HG02798 (cell line): ENCODE data around the gene TMPRSS6.

Source experiments
- ATAC-seq: cut with Tn5 transposase; IDR thresholded peaks from one replicate; pipeline ENCODE4 v1.9.1; 2021; ENCODE audit warnings: mild to moderate bottlenecking; ENCODE audit not compliant: unreplicated experiment, poor library complexity

TMPRSS6 gene

DNA sequence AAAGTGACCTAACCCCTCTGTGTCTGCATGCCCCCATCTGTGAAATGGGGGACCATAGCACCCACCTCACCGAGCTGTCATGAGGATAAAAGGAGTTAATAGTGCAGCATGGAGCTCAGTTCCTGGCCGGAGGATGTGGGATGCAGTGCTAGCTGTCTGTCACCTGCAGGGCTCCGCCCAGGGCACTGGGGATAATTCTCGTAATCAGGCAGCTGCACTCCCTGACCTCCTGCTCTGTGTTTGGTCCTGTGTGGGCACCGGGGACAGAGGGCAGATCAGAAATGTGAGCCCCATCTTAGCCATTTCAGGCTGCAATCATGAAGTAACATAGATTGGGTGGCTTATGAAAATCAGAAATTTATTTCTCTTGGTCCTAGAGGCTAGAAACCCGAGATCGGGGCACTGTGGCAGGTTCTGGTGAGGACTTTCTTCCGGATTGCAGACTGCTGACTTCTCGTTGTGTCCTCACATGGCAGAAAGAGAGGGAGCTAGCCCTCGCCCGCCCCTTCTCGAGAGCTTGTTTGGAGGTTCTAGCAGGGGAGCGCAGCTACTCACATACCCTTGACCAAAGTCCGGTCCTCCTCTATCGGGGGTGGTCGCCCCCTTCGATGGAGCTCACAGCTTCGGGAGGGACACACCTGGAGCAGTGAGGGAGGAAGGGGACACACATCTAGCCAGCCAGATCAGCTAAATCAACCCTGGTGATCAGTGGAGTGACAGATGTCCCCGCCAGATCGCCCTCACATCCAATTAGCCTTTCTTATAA is 54.7 kb downstream of the TMPRSS6 start:
- no peak for ATAC-seq

DNA sequence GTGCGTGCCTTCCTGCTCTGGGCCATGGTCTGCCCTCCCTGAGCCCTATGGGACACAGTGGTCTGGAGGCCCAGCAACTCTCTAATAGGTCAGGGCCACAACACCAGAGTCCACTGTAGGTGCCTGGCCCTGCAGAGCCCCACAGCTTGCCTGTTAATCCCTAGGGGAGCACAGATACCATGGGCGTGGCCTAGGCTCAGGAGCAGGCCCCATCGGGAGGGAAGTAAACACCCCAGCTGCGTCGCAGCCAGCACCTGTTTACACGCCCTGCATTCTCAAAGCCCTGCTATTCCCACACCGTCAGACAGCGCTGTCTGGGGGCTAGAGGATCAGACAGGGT is 55.5 kb downstream of the TMPRSS6 start:
- no peak for ATAC-seq

DNA sequence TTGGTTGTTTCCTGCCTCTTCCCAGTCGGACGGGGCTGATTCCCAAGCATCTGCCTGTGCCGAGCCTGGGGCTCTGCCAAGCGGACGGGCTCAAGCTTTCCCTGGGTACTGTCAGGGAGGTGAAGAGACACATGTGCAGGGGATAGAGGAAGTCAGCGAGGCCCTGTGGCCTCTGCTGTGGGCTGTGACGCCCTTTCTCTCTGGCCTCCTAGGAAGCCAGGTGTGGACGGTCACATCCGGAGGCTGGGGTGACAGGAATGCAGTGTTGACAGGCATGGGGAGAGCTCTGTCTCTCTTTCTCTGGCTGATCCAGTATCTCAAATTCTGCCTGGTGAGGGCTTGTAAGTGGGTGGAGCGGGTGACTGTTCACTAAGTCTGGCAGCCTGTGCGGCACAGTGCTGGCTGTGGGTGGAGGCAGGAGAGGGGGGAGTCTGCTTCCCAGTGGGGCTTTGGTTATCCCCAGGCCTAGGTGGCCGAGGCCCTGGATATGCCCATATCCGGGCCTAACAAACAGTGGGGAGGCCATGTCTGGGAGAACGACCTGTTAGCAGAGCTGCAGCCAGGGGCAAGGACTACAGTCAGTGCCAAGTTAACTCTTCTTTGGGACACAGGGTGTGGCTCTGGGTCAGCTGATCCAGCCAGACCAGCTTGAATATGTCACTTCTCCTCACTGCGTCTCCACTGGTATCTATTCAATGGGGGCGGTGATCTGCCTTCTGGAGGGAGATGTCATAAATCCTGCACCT is 56.0 kb downstream of the TMPRSS6 start:
- ATAC-seq: no peak

DNA sequence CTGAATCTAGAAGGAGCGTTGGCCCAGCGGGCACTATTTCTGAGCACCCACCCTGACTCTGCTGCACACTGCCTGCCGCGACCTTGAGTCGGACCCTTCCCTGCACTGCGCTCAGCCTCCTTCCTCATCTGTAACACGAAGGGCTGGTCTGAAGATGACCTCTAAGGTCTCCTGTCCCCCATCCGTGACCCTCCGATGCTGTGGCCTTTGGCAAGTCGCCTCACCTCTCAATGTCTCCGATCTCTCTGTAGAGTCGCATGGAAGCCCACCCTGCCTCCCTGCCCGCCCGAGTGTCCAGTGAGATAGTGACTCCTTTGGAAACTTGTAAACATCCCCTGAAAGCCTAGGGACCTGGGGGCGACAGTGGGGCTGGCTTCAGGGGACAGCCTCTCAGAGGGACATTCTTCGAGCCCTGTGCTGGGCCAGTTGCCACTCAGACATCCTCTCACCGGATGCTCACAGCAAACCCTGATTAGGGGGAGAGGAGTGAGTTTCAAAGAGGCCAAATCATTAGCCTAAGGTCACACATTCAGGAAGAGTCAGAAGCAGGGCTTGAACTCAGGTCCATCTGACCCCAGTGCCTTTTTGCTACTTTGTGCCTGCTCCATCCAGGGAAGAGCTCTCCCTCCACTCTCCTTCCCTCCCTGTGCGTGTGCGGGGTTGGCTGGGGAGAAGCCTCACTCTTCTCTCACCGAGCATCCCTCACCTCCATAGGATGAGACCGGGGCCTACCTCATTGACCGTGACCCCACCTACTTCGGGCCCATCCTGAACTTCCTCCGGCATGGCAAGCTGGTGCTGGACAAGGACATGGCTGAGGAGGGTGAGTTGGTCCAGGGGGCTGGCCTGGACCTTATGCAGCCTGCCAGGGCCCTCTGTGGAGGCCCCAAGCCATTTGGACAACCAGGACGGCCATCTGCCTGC is 56.9 kb downstream of the TMPRSS6 start:
- ATAC-seq: no peak

DNA sequence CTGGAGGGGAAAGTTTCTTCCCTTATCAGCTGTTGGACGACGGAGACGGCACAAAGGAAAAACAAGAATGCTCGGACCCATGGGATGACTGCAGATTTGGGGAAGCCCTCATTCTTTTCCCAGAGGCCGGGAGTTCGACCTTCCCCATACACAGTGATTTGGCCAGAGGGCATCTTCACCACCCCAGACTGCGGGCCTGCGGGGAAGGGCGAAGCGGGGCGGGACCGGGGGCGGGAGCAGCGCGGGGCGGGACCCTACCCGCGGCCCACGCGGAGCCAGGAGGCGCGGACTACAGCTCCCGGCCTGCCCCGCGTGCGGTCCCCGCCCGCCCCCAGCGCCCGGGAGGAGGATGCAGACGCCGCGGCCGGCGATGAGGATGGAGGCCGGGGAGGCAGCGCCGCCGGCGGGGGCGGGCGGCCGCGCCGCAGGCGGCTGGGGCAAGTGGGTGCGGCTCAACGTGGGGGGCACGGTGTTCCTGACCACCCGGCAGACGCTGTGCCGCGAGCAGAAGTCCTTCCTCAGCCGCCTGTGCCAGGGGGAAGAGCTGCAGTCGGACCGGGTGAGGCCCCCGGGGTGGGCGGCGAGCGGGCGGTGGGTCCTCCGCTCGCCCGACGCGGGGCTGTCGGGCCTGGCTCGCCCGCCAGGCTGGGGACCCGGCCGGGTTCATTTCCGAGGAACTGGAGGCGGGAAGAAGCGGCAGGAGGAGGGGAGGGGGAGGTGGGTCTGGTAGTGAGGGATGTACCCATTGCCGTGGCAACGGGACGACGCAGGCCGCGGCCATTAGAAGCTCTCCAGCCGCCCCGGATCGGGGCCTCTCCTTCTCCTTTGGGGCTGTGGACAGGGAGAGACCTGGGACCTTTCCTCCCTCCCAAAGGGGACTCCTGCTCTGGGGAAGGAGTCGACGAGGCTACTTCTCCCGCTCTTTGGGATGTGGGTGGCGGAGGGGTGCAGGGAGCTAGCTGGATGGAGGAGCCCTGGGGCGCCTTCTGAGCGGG is 57.8 kb downstream of the TMPRSS6 start, which contains the start of gene KCTD17:
TSS of gene KCTD17 (plus strand) at position 352 of the 995 bp plus-strand sequence. CDS start at position 371, 19 bp downstream.
- ATAC-seq: peak; percentile 84

DNA sequence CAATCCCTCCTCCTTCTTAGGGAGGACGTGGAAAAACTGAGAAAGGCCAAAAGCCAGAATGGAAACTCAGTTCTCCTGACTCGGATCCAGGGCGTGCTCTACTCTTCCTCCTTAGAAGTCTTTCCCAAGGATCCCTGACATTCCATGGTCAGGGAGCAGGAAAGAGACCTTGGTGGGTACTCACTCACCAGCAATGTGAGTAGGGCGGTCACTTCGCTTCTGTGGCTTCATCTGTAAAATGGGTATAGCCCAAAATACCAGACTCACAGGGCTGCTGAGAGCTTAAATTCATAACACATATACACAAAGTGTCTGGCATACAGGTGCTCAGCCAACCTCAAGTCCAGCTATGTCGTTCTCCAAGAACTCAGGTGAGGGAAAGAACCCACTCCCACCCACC is 58.6 kb downstream of the TMPRSS6 start:
- no peak for ATAC-seq

DNA sequence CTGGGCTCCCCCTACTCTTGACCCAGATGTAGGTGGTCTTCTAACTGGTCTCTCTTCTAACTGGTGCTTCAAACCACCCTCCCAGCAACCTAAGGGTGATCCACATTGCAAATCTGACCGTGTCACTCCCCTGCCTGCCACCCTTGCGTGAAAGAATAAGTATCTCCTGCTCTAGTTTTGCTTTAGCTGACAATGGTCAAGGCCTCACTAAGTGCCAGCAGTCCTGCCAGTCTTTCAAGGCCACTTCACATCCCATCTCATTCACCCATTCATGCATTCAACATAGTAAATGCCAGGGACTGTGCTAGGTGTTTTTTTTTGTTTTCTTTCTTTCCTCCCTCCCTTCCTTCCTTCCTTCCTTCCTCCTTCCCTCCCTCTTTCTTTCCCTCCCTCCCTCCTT is 60.3 kb downstream of the TMPRSS6 start:
- no peak for ATAC-seq

DNA sequence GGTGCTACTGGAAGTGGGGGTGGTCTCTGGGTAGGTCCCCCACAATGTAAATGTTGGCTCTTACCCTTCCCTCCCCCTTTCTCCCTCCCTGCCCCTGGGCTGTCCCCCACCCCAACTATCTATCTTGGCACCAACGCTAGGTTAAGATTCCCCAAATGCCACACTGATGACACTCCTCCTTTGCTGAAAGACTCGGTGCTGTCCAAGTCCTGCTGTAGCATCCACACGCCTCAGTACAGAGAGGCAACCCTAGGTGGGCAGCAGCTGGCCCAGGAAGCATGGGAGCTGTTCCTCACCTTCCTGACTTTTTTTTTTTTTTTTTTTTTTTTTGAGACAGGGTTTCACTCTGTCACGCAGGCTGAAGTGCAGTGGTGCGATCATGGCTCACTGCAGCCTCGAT is 61.4 kb downstream of the TMPRSS6 start:
- ATAC-seq: no peak

DNA sequence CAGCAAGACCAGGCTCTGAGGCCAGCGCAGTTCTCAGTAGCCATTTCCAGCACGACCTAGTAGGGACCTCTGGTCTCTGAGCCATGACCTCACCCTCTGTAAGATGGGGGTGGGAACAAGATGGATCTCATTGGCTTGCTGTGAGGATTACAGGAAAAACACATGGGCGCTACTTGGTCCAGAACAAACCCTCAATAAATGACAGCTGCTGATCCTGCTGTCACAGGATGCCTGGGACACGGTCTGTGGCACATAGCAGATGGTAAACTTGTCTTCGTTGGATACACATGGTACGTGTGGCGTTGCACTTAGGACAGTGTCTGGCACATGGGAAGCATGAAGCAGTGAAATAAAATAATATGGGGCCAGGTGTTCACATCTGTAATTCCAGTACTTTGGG is 62.5 kb downstream of the TMPRSS6 start:
- ATAC-seq: no peak

DNA sequence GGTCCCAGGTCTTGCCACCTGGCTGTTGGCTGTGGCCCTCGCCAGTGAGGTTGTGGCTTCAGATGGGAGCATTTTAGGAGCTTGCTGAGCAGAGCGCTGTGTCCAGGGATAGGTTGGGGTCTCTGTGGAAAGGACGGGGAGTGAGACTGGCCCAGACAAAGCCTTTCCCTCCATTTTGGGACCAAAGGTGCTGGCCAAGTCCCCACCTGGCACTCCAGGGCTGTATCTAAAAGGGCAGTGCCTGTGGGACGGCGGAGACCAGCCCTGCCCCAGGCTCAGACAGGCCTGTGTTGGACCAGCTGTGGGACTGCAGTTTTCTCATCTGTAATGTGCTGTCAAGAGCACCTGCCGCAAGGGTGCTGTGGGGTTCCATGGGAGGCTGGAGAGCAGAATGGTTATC is 62.9 kb downstream of the TMPRSS6 start:
- ATAC-seq: no peak

DNA sequence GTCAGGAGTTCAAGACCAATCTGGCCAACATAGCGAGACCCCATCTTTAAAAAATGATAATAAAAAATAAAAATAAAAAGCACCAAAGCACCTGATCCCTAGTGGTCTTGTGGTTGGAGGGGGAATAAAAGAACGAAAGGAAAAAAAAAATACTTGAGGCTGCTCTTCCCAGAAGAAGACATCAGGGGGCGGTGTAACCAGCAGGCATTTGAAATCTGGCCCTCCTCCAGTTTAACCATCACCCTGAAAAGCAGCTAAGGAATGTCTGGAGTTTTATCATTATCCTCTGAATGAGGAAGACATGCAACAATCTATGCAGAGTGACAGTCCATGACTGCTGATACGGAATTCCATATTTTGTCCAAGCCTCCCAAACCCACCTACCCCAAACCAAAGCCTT is 63.6 kb downstream of the TMPRSS6 start:
- no peak for ATAC-seq

DNA sequence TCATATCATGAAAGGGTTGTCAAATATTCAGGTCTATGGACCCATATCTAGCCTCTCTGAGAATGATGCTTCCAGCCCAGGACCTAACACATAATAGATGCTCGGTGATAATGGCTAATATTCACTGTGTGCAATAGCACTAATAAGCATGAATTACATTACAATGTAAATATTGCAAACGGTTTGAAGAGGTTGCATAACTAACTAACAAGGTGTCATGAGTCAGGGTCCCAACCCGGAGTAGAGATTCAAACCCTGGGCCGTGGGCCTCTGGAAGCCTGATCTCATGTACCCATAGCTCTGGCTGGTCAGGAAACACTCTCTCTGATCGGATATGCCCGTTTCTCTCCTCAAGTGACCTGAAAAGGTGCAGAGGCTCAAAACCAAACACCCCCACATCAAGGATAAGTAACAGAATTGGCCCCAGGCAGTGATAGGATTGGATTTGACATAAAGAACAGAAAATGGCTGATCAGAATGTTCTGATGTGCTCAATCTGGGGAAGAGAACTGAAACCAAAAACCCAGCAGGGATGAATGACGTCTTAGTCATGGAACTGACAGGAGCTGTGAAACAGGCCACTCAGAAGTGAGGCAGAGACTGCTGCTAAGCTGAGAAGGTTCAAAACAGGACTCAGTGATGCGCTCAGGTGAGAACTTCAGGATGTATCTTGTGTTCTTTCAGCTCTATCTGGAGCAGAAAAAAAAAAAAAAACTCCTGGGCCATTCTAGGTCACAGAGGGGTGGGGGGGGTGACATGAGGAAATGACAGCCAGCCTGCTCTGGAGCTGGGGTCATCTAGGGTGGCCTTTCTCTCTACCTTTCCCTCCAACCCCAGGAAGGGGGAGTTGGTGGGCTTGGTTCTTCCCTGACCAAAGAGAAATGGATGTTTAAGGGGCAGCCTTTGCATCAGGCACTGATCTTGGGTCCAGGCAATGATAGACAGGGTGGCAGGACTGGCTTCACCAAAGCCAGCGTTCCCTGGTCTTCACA is 64.6 kb downstream of the TMPRSS6 start:
- ATAC-seq: no peak

DNA sequence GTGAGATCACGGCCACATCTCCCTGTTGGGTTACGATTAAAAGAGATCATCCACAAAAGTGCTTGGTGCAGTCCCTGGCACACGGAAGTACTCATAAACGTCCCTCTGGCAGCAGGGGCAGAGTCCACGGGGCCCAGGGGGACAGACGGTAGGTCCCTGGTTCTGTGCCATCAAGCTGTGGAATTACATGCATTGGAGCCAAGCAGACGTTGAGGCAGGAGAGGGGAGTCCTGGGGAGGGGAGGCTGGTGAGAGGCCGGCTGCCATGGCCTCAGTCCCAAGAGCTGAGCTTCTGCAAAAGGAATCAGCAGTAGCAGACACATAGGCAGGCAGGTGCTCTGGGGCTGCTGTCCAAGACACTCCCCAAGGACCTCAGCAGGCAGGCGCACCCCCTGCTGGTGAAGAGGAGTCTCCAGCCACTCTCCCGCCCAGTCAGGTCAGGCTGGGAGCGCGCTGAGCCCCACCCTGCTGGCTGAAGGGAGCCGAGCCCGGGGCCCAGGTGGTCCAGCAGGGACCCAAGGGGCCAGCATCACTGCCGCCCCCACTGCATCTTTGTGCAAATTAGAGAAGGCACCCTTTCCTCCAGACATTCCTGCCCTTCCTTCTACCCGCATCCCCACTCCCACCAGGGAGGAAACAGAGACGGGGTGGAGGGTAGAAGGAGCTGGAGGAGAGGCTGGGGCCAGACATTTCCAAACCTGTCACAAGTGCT is 65.5 kb downstream of the TMPRSS6 start:
- no peak for ATAC-seq

DNA sequence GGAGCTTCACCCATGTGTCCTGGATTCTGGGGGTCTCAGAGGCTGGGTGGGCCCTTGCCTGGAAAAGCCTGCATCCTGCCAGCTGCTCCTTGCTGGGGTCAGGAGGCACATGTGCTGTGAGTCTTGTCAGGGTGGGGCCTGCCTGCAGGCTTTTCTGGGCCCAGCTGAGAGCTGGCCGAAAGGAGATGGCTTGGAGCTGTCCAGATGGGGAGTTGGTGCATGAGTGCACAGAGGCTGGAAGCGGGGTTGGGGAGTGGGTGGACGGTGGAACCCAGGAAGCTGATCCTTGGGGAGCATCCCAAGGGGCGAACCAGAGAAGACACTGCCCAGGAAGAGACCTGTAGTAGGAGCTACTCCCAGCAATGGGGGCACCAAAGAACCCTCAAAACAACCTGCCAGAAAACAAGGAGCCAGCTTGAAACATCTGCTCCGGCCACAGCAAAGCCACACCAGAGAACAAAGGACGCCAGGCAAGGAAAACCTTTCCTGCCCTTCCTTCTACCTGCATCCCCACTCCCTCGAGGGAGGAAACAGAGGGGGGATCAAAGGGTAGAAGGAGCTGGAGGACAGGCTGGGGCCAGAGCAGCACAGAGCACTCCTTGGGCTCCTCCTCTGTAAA is 66.2 kb downstream of the TMPRSS6 start:
- no peak for ATAC-seq

DNA sequence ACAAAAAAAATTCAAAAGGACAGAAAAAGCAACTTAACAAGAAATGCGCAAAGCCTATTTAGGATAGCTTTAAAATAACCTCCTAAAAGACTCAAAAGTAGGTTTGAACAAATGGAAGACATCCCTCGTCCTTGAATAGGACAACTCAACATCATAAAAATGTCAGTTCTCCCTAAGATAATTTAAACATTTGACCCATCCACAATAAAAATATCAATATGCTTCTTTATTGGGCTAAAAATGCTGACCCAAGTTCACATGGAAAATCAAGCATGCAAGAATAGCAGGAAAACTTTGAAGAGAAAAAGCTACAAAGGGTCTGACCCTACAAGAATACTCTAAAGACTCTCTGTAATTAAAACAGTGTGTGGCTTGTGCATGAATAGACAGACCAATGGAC is 70.0 kb downstream of the TMPRSS6 start:
- no peak for ATAC-seq

DNA sequence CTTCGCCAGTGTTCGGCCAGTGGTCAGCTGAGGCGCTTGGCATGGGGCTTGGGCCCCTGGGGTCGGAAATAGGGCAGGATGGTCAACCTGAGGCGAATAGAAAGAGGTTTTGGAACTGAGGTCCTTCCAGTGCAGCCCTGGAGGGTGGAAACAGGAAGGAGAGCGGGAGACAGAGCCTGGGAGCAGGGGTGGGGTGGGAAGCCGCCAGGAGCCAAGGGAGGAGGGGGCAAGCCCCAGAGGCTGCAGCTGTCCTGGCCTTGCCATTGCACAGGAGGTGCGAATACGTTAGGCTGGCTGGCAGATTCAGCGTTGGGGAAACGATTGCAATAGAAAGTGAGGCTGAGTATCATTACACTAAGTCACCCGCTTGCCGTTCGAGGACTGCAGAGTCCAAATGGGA is 71.8 kb downstream of the TMPRSS6 start:
- ATAC-seq: no peak

DNA sequence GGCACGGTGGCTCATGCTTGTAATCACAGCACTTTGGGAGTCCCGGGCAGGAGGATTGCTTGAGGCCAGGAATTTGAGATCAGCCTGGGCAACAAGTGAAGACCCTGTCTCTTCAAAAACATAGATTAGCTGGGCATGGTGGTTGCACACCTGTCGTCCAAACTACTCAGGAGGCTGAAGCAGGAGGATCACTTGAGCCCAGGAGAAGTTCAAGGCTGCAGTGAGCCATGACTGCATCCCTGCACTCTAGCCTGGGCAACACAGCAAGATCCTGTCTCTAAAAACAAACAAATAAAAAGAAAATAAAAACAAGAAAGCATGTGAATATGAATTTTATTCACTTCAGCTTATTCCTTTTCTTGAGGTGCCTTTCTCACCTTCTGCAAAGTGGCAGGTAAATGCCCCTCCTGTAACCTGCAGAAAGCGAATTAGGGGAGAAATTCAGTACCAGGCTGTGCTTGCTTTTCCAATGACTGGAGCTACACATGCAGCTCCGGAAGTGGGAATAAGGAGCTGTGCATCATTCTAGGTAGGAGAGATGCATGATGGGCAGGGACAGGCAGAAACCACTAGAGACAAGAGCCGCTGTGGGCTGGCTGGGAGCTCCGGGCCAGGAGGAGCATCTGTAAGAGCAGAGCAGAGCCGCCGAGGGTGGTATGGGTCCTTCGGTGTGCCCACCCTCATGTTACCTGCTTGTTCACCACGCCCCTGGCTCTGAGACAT is 72.7 kb downstream of the TMPRSS6 start:
- no peak for ATAC-seq
